ENCODE measurements around the gene KCNN4.

DNA sequence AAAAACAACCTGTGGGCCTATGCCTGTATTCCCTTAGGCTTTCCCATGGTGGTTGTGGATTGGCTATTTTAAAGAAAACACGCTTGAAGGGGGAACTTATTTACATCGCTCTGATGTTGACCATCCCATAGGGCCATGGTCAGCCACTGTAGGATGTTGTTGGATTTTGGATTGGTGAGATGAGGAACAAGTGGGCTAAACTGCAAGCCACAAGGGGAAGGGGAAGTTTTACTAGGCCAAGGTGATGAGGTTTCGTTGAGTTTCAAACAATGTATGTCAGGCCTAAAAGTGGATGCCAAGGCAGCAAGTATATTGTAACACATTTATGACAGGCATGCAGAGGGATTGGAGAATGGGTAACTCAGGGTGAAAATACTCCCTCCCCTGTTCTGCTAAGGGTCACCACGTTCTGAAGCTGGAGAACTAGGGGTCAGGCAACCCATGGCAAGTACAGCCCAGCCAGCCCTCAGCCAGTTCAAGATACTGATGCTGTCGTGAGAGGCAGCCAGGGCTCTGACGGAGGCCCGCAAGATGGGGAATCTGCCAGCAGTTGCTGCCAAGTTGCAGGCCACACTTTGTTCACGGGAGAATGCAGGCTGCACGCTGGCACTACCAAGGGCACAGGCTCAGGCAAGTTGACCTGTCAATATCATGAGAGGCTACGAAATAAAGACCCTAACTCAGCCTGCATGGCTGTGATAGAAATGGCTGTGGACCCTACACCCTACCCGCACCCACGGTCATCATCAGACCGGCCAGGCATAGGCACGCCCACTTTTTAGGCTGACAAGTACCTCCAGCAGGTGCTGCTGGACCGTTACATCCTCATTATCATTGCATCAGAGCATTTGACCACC is 53.8 kb downstream of the KCNN4 start:
- TF ChIP-seq, protein P1, sequence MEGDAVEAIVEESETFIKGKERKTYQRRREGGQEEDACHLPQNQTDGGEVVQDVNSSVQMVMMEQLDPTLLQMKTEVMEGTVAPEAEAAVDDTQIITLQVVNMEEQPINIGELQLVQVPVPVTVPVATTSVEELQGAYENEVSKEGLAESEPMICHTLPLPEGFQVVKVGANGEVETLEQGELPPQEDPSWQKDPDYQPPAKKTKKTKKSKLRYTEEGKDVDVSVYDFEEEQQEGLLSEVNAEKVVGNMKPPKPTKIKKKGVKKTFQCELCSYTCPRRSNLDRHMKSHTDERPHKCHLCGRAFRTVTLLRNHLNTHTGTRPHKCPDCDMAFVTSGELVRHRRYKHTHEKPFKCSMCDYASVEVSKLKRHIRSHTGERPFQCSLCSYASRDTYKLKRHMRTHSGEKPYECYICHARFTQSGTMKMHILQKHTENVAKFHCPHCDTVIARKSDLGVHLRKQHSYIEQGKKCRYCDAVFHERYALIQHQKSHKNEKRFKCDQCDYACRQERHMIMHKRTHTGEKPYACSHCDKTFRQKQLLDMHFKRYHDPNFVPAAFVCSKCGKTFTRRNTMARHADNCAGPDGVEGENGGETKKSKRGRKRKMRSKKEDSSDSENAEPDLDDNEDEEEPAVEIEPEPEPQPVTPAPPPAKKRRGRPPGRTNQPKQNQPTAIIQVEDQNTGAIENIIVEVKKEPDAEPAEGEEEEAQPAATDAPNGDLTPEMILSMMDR (tag by site-specific recombination; IDR thresholded peaks at IDR 0.05): no peak
- TF ChIP-seq GLIS1 (tag by site-specific recombination; IDR thresholded peaks at IDR 0.05) (no peak), ZNF146 (tag by site-specific recombination; IDR thresholded peaks at IDR 0.05) (no peak), ZNF501 (tag by site-specific recombination; IDR thresholded peaks at IDR 0.05) (no peak), MZF1 (tag by site-specific recombination; IDR thresholded peaks at IDR 0.05; ENCODE audit: borderline replicate concordance) (no peak), ZNF302 (tag by site-specific recombination; IDR thresholded peaks at IDR 0.05; ENCODE audit: low read depth) (no peak)
- TF ChIP-seq, protein P2, sequence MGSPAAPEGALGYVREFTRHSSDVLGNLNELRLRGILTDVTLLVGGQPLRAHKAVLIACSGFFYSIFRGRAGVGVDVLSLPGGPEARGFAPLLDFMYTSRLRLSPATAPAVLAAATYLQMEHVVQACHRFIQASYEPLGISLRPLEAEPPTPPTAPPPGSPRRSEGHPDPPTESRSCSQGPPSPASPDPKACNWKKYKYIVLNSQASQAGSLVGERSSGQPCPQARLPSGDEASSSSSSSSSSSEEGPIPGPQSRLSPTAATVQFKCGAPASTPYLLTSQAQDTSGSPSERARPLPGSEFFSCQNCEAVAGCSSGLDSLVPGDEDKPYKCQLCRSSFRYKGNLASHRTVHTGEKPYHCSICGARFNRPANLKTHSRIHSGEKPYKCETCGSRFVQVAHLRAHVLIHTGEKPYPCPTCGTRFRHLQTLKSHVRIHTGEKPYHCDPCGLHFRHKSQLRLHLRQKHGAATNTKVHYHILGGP (tag by site-specific recombination; IDR thresholded peaks at IDR 0.05): no peak
- TF ChIP-seq, protein P3, sequence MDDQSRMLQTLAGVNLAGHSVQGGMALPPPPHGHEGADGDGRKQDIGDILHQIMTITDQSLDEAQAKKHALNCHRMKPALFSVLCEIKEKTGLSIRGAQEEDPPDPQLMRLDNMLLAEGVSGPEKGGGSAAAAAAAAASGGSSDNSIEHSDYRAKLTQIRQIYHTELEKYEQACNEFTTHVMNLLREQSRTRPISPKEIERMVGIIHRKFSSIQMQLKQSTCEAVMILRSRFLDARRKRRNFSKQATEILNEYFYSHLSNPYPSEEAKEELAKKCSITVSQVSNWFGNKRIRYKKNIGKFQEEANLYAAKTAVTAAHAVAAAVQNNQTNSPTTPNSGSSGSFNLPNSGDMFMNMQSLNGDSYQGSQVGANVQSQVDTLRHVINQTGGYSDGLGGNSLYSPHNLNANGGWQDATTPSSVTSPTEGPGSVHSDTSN (CRISPR knock-in tag; IDR thresholded peaks at IDR 0.05): no peak
- TF ChIP-seq, protein P4, sequence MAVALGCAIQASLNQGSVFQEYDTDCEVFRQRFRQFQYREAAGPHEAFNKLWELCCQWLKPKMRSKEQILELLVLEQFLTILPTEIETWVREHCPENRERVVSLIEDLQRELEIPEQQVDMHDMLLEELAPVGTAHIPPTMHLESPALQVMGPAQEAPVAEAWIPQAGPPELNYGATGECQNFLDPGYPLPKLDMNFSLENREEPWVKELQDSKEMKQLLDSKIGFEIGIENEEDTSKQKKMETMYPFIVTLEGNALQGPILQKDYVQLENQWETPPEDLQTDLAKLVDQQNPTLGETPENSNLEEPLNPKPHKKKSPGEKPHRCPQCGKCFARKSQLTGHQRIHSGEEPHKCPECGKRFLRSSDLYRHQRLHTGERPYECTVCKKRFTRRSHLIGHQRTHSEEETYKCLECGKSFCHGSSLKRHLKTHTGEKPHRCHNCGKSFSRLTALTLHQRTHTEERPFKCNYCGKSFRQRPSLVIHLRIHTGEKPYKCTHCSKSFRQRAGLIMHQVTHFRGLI (tag by site-specific recombination; IDR thresholded peaks at IDR 0.05): no peak
